H1 (cell line): ENCODE measurements around the gene CABP5. TPM values are rescaled to one million over a fixed set of nuclear protein-coding genes. Genes with fewer than 3 reads are reported as not detected.
A peak's percentile ranks its signal among the peaks of the same experiment; 100 is the strongest.

Experiments
- CTCF ChIA-PET: fragments of 300-600 bp; sonication (Branson Sonifier 250); formaldehyde crosslinking; loops from one replicate; lab custom pipeline; 2021; ENCODE audit not compliant: partially characterized antibody; lab: Charles Lee
- POLR2A ChIA-PET: fragments of 300-600 bp; sonication (Branson Sonifier 250); formaldehyde crosslinking; loops from one replicate; lab custom pipeline; 2021; ENCODE audit warnings: inconsistent platforms; ENCODE audit not compliant: partially characterized antibody; lab: Charles Lee
- DNase-seq, 2 experiments: peaks; one replicate each; pipeline versions ENCODE4 v3.0.0 to v3.0.0-alpha.2; 2010 to 2022; ENCODE audit warnings: low spot score in 2 of 2, low read depth in 1 of 2, mixed read lengths in 1 of 2
- FAIRE-seq: peaks from 2 replicates; lab custom pipeline; 2011; peaks lifted over from hg19 to GRCh38; lab: Jason Lieb, UNC
- H2AFZ ChIP-seq: 2 replicates; pipeline ENCODE4 v1.8.1; 2012; ENCODE audit warnings: low read length, inconsistent platforms
- H2AK5ac ChIP-seq: 2 replicates; pipeline ENCODE4 v1.6.1; 2013; ENCODE audit warnings: low read depth, low read length
- H2BK120ac ChIP-seq: replicated peaks from 2 replicates; pipeline ENCODE3; 2013; ENCODE audit warnings: low read depth, low read length, inconsistent platforms
- H2BK12ac ChIP-seq: 2 replicates; pipeline ENCODE4 v1.6.1; 2013; ENCODE audit warnings: low read depth, low read length
- H2BK15ac ChIP-seq: 2 replicates; pipeline ENCODE4 v1.6.1; 2013; ENCODE audit warnings: low read length
- H2BK20ac ChIP-seq: 2 replicates; pipeline ENCODE4 v1.6.1; 2013; ENCODE audit warnings: low read length
- H2BK5ac ChIP-seq: 2 replicates; pipeline ENCODE4 v1.6.1; 2013; ENCODE audit warnings: low read depth, low read length
- H3K14ac ChIP-seq: 2 replicates; pipeline ENCODE4 v1.6.1; 2013; ENCODE audit warnings: inconsistent platforms; ENCODE audit not compliant: insufficient read length
- H3K18ac ChIP-seq: 2 replicates; pipeline ENCODE4 v1.6.1; 2013; ENCODE audit warnings: low read length; ENCODE audit errors: extremely low read depth
- H3K23ac ChIP-seq: 2 replicates; pipeline ENCODE4 v1.6.1; 2013; ENCODE audit warnings: inconsistent platforms; ENCODE audit not compliant: insufficient read length
- H3K23me2 ChIP-seq: 2 replicates; pipeline ENCODE4 v1.6.1; 2013; ENCODE audit warnings: low read depth, low read length
- H3K27ac ChIP-seq: 2 replicates; pipeline ENCODE4 v1.6.1; 2011; ENCODE audit warnings: low read depth, low read length, inconsistent platforms
- H3K27me3 ChIP-seq, 4 experiments: replicated peaks in 1 of 4; 1 replicate in 1 of 4; 2 replicates in 3 of 4; pipeline versions ENCODE4 v1.6.1 to v1.8.1; 2011 to 2013; ENCODE audit warnings: low read length in 3 of 4, mild to moderate bottlenecking in 3 of 4, inconsistent platforms in 2 of 4, mixed read lengths in 2 of 4, moderate library complexity in 1 of 4; ENCODE audit not compliant: control insufficient read depth in 3 of 4, insufficient read depth in 3 of 4; ENCODE audit errors: extremely low read depth in 1 of 4
- H3K36me3 ChIP-seq, 4 experiments: 2 replicates each; pipeline versions ENCODE4 v1.6.1 to v1.8.1; 2011 to 2013; ENCODE audit warnings: mild to moderate bottlenecking in 4 of 4, low read length in 3 of 4, moderate library complexity in 2 of 4, control low read depth in 1 of 4, inconsistent platforms in 1 of 4; ENCODE audit not compliant: insufficient read depth in 4 of 4, control insufficient read depth in 2 of 4
- H3K4ac ChIP-seq: replicated peaks from 2 replicates; pipeline ENCODE3; 2013; ENCODE audit warnings: low read length, low read depth, mixed read lengths, inconsistent platforms; ENCODE audit not compliant: insufficient read length
- H3K4me1 ChIP-seq, 4 experiments: replicated peaks in 1 of 4; 1 replicate in 1 of 4; 2 replicates in 3 of 4; pipeline versions ENCODE4 v1.6.1 to v1.8.1; 2011 to 2013; ENCODE audit warnings: low read length in 3 of 4, inconsistent platforms in 2 of 4, mixed read lengths in 1 of 4; ENCODE audit not compliant: insufficient read depth in 4 of 4, control insufficient read depth in 3 of 4
- H3K4me2 ChIP-seq, 2 experiments: 2 replicates each; pipeline versions ENCODE4 v1.6.1 to v1.8.1; 2011 to 2013; ENCODE audit warnings: low read depth in 2 of 2, low read length in 2 of 2, control low read depth in 1 of 2, inconsistent platforms in 1 of 2, mild to moderate bottlenecking in 1 of 2; ENCODE audit not compliant: insufficient read depth in 1 of 2
- H3K4me3 ChIP-seq, 4 experiments: fragments of 200-600, 300-600 bp in 1 of 4; sonication (generic), shearing (Covaris generic), sonication (Bioruptor Twin) in 1 of 4; 2 replicates each; pipeline versions ENCODE4 v1.5.1 to v1.8.1; 2011 to 2016; ENCODE audit warnings: low read length in 4 of 4, low read depth in 3 of 4, control low read depth in 2 of 4, inconsistent platforms in 2 of 4, mild to moderate bottlenecking in 2 of 4, mixed read lengths in 1 of 4, moderate library complexity in 1 of 4; ENCODE audit not compliant: insufficient read depth in 2 of 4; ENCODE audit errors: extremely low read depth in 1 of 4
- H3K56ac ChIP-seq: replicated peaks from 2 replicates; pipeline ENCODE3; 2013; ENCODE audit warnings: low read depth, mild to moderate bottlenecking, mixed read lengths, low read length, inconsistent platforms; ENCODE audit not compliant: insufficient read length
- H3K79me1 ChIP-seq: 2 replicates; pipeline ENCODE4 v1.6.1; 2013; ENCODE audit warnings: low read depth, low read length, control low read depth
- H3K79me2 ChIP-seq, 2 experiments: 2 replicates each; pipeline versions ENCODE4 v1.6.1 to v1.8.1; 2012 to 2013; ENCODE audit warnings: low read length in 2 of 2, mild to moderate bottlenecking in 2 of 2, inconsistent platforms in 1 of 2; ENCODE audit not compliant: insufficient read depth in 2 of 2, control insufficient read depth in 1 of 2
- H3K9ac ChIP-seq, 4 experiments: replicated peaks in 1 of 4; 1 replicate in 1 of 4; 2 replicates in 3 of 4; pipeline versions ENCODE4 v1.6.1 to v1.8.1; 2011 to 2013; ENCODE audit warnings: low read depth in 3 of 4, low read length in 3 of 4, control low read depth in 2 of 4, mild to moderate bottlenecking in 2 of 4, moderate library complexity in 2 of 4, inconsistent platforms in 1 of 4; ENCODE audit errors: extremely low read depth in 1 of 4
- H3K9me3 ChIP-seq, 2 experiments: 2 replicates each; pipeline versions ENCODE4 v1.6.1 to v1.8.1; 2012 to 2013; ENCODE audit warnings: mild to moderate bottlenecking in 2 of 2, moderate library complexity in 2 of 2, control low read depth in 1 of 2, inconsistent platforms in 1 of 2, low read depth in 1 of 2, low read length in 1 of 2, mixed read lengths in 1 of 2; ENCODE audit not compliant: insufficient read depth in 2 of 2
- H4K20me1 ChIP-seq, 2 experiments: replicated peaks in 1 of 2; 2 replicates each; pipeline versions ENCODE3 to v1.8.1; 2011 to 2013; ENCODE audit warnings: inconsistent platforms in 2 of 2, low read length in 2 of 2, mild to moderate bottlenecking in 1 of 2; ENCODE audit not compliant: insufficient read depth in 2 of 2, control insufficient read depth in 1 of 2
- H4K5ac ChIP-seq: 2 replicates; pipeline ENCODE4 v1.6.1; 2013; ENCODE audit warnings: low read length, low read depth, mixed read lengths, inconsistent platforms; ENCODE audit not compliant: insufficient read length
- H4K8ac ChIP-seq: 2 replicates; pipeline ENCODE4 v1.8.0; 2013; ENCODE audit warnings: mild to moderate bottlenecking, moderate library complexity, low read length, inconsistent platforms; ENCODE audit not compliant: insufficient read depth; ENCODE audit errors: extremely low read depth
- H4K91ac ChIP-seq: replicated peaks from 2 replicates; pipeline ENCODE3; 2013; ENCODE audit warnings: low read length, mixed read lengths, inconsistent platforms; ENCODE audit not compliant: insufficient read length
- EZH2 ChIP-seq: fragments of 200-600 bp; sonication (generic); IDR thresholded peaks from 2 replicates; pipeline ENCODE4 v1.7.1; 2012; ENCODE audit warnings: low read depth, mild to moderate bottlenecking, moderate library complexity, low read length, inconsistent platforms; ENCODE audit not compliant: severe bottlenecking
- FOSL1 ChIP-seq: IDR thresholded peaks from 2 replicates; pipeline ENCODE4 v1.6.1; 2011; ENCODE audit warnings: mild to moderate bottlenecking, low read depth, low read length, moderate library complexity; ENCODE audit not compliant: insufficient read depth
- JUN ChIP-seq: IDR thresholded peaks from 2 replicates; pipeline ENCODE4 v1.6.1; 2011; ENCODE audit warnings: low read depth, mild to moderate bottlenecking, improper control_type of control experiment, low read length
- TCF12 ChIP-seq: IDR thresholded peaks from 2 replicates; pipeline ENCODE4 v1.6.1; 2011; ENCODE audit warnings: low read depth, mild to moderate bottlenecking, low read length
- WGBS, 2 experiments: shearing (Covaris generic) in 1 of 2; methylation state at CpG; one replicate each; pipeline versions ENCODE4 v1.1.6 to v1.1.7; 2013 to 2015; ENCODE audit warnings: low lambda C conversion rate in 2 of 2, mixed read lengths in 2 of 2, inconsistent platforms in 1 of 2, low coverage in 1 of 2, missing lambda C conversion rate in 1 of 2; ENCODE audit not compliant: insufficient replicate concordance in 2 of 2, insufficient coverage in 1 of 2, insufficient read length in 1 of 2; ENCODE audit errors: extremely low coverage in 1 of 2, missing lambda C conversion rate in 1 of 2; 5-methylcytosine and 5-hydroxymethylcytosine counted together
- polyA plus RNA-seq, 7 experiments: library from polyadenylated mRNA; depleted of rRNA in 3 of 7; stranded (reverse) in 5 of 7; unstranded in 2 of 7; fragments of >200 nt in 5 of 7; fragments of 200-250 nt in 2 of 7; gene quantifications; 1 replicate in 5 of 7; 2 replicates in 1 of 7; 4 replicates in 1 of 7; pipeline versions ENCODE4 v1.2.1 to v1.2.3, GENCODE V29; 2011 to 2013; ENCODE audit warnings: missing spikeins in 2 of 7, mixed read lengths in 2 of 7
- total RNA-seq: library from RNA; stranded (reverse); fragmentation: NEBNext Ultra II Directional; extraction: Animal tissue kit (Norgen Biotek cat#: 25700); gene quantifications from 2 replicates; pipeline ENCODE4 v1.2.1, GENCODE V29; 2021

Gene CABP5
- total and polyA plus RNA-seq, 2 of the 8 experiments (the other 6 are each of a cell fraction or from before 2014, with no cell fraction given): not detected

- no peak overlapping the region for H3K23ac ChIP-seq
- no peaks in the 10 kb centered on the region for H3K79me1 ChIP-seq
- no peak for DNase-seq
- CTCF ChIA-PET: no interaction called here
- H3K36me3 ChIP-seq: no peaks in the 10 kb centered on the region
- no peak overlapping the region for H2BK20ac ChIP-seq
- H3K27me3 ChIP-seq: no peaks in the 10 kb centered on the region
- H4K91ac ChIP-seq: no peak overlapping the region
- H3K79me2 ChIP-seq: no peaks in the 10 kb centered on the region
- no peak overlapping the region; the same call in 1 of the 2 replicates for H4K8ac ChIP-seq
- no peak overlapping the region for H3K14ac ChIP-seq
- H3K4me1 ChIP-seq: no peaks in the 10 kb centered on the region
- no peaks in the 10 kb centered on the region for H4K20me1 ChIP-seq
- no peak overlapping the region for H3K4me2 ChIP-seq
- WGBS, 2 experiments: 75% methylated on average over 10 of the region's 10 CpGs; no CpG with 5 or more reads in 1 of the 2 experiments
- H3K56ac ChIP-seq: no peak overlapping the region
- H2BK5ac ChIP-seq: no peak overlapping the region
- no peak overlapping the region for H2BK120ac ChIP-seq
- H3K4me3 ChIP-seq: no peak overlapping the region
- H3K18ac ChIP-seq: no peak overlapping the region
- no peak overlapping the region for H4K5ac ChIP-seq
- no peaks in the 10 kb centered on the region for H3K9me3 ChIP-seq
- H2AK5ac ChIP-seq: no peak overlapping the region
- peak overlapping the region; percentile 76; the same call in 1 of the 2 replicates for H2AFZ ChIP-seq
- no peak overlapping the region for H3K4ac ChIP-seq
- peaks cover 2% of the 10 kb centered on the region; the same call in 1 of the 2 replicates for H3K23me2 ChIP-seq
- no peak overlapping the region for H2BK15ac ChIP-seq
- no peak overlapping the region for H2BK12ac ChIP-seq
- POLR2A ChIA-PET: interaction anchor here (0.7 kb wide), 1 partner anchor 155 kb away, joined by 4 read pairs; no protein-coding TSS in a partner anchor
- TF ChIP-seq TCF12: no peak
- no peak for TF ChIP-seq JUN
- TF ChIP-seq FOSL1: no peak
- no peak for TF ChIP-seq EZH2
- H3K27ac ChIP-seq: no peak overlapping the region
- no peak overlapping the region for H3K9ac ChIP-seq
- no peak for FAIRE-seq
Measured at GRCh38 chr19:47991191-47991808, 52.6 kb downstream of the CABP5 start.
